GM12878 (cell line): ENCODE measurements around the gene ANP32A. TPM values are rescaled to one million over a fixed set of nuclear protein-coding genes. Genes with fewer than 3 reads are reported as not detected.
A peak's percentile ranks its signal among the peaks of the same experiment; 100 is the strongest.

Source experiments
- ATAC-seq: fragments of 200-7000 bp; cut with Tn5 transposase; 3 replicates; pipeline ENCODE4 v1.9.1; 2020; ENCODE audit warnings: mild to moderate bottlenecking, moderate library complexity
- BruUV-seq: library from RNA; stranded (reverse); fragments of 400-500 nt; replicated peaks from 2 replicates; lab custom pipeline; 2021; lab: Mats Ljungman, UMichigan
- CTCF ChIA-PET: fragments of 300-600 bp; sonication (Branson Sonifier 250); formaldehyde crosslinking; extraction: SDS; loops from one replicate; lab custom pipeline; 2021; ENCODE audit warnings: inconsistent platforms; lab: Yijun Ruan, JAX
- POLR2A ChIA-PET: fragments of 350-600 bp; formaldehyde crosslinking; extraction: SDS; loops from one replicate; lab custom pipeline; 2021; ENCODE audit warnings: inconsistent platforms; lab: Charles Lee
- RAD21 ChIA-PET: fragments of 300-600 bp; sonication (Branson Sonifier 250); formaldehyde crosslinking; loops from one replicate; lab custom pipeline; 2023; ENCODE audit warnings: antibody characterized with exemption; ENCODE audit not compliant: unreplicated experiment; lab: Charles Lee
- SMC1A ChIA-PET: fragments of 300-600 bp; sonication (Branson Sonifier 250); formaldehyde crosslinking; loops from one replicate; lab custom pipeline; 2023; ENCODE audit not compliant: unreplicated experiment, uncharacterized antibody; lab: Charles Lee
- DNase-seq: peaks from one replicate; pipeline ENCODE4 v3.0.0-alpha.2; 2011; ENCODE audit warnings: low read depth, low spot score
- FAIRE-seq: peaks from 3 replicates; lab custom pipeline; 2011; peaks lifted over from hg19 to GRCh38; lab: Jason Lieb, UNC
- H2AFZ ChIP-seq: 2 replicates; pipeline ENCODE4 v1.6.0; 2011; ENCODE audit warnings: low read depth, low read length, control low read depth; ENCODE audit not compliant: control insufficient read depth
- H3K27ac ChIP-seq: 2 replicates; pipeline ENCODE4 v1.5.1; 2011; ENCODE audit warnings: control low read depth; ENCODE audit not compliant: control insufficient read depth, insufficient read depth
- H3K27me3 ChIP-seq, 2 experiments: replicated peaks in 1 of 2; 2 replicates each; pipeline versions ENCODE4 v1.6.0 to v1.6.1; 2011; ENCODE audit warnings: low read length in 1 of 2; ENCODE audit not compliant: control insufficient read depth in 2 of 2, insufficient read depth in 2 of 2
- H3K36me3 ChIP-seq, 2 experiments: 2 replicates each; pipeline ENCODE4 v1.5.1; 2011; ENCODE audit warnings: low read length in 1 of 2; ENCODE audit not compliant: control insufficient read depth in 2 of 2, insufficient read depth in 2 of 2
- H3K4me1 ChIP-seq: 2 replicates; pipeline ENCODE4 v1.6.1; 2011; ENCODE audit warnings: mild to moderate bottlenecking, low read length, moderate library complexity, mixed read lengths; ENCODE audit not compliant: control insufficient read depth, insufficient read depth
- H3K4me2 ChIP-seq: 2 replicates; pipeline ENCODE4 v1.6.0; 2011; ENCODE audit warnings: control low read depth; ENCODE audit not compliant: control insufficient read depth, insufficient read depth
- H3K4me3 ChIP-seq: fragments of 200-600 bp; sonication (generic); 2 replicates; pipeline ENCODE4 v1.5.1; 2016
- H3K79me2 ChIP-seq: 2 replicates; pipeline ENCODE4 v1.6.0; 2011; ENCODE audit warnings: low read length; ENCODE audit not compliant: control insufficient read depth, insufficient read depth
- H3K9ac ChIP-seq: 2 replicates; pipeline ENCODE4 v1.8.0; 2011; ENCODE audit warnings: low read length, control low read depth, mixed read lengths; ENCODE audit not compliant: control insufficient read depth, insufficient read depth
- H3K9me3 ChIP-seq: replicated peaks from 3 replicates; pipeline ENCODE4 v1.5.1; 2011; ENCODE audit warnings: mild to moderate bottlenecking, low read length; ENCODE audit not compliant: control insufficient read depth, insufficient read depth
- H4K20me1 ChIP-seq: 2 replicates; pipeline ENCODE4 v1.6.0; 2011; ENCODE audit not compliant: control insufficient read depth, insufficient read depth
- BHLHE40 ChIP-seq, 2 experiments: fragments of 450-650 bp in 1 of 2; IDR thresholded peaks; 2 replicates each; pipeline ENCODE4 v1.6.1; 2011 to 2017; ENCODE audit warnings: low read depth in 2 of 2, borderline replicate concordance in 1 of 2, improper control_type of control experiment in 1 of 2, low read length in 1 of 2, mild to moderate bottlenecking in 1 of 2
- DPF2 ChIP-seq: fragments of 450-650 bp; IDR thresholded peaks from 2 replicates; pipeline ENCODE4 v1.6.1; 2017; ENCODE audit warnings: mild to moderate bottlenecking
- EP300 ChIP-seq, 2 experiments: fragments of 150-350 bp in 1 of 2; IDR thresholded peaks; 2 replicates each; pipeline ENCODE4 v1.6.1; 2011 to 2012; ENCODE audit warnings: low read depth in 2 of 2, low read length in 2 of 2, borderline replicate concordance in 1 of 2, improper control_type of control experiment in 1 of 2, inconsistent platforms in 1 of 2; ENCODE audit not compliant: control insufficient read depth in 1 of 2
- JUNB ChIP-seq: IDR thresholded peaks from 2 replicates; pipeline ENCODE4 v1.6.1; 2016; ENCODE audit warnings: antibody characterized with exemption, mild to moderate bottlenecking
- MTA3 ChIP-seq: IDR thresholded peaks from 2 replicates; pipeline ENCODE4 v1.6.1; 2012; ENCODE audit warnings: low read length, inconsistent platforms, borderline replicate concordance
- SIX5 ChIP-seq: IDR thresholded peaks from 2 replicates; pipeline ENCODE4 v1.6.1; 2011; ENCODE audit warnings: mild to moderate bottlenecking, low read depth, low read length, moderate library complexity; ENCODE audit not compliant: severe bottlenecking
- SPI1 ChIP-seq: IDR thresholded peaks from 2 replicates; pipeline ENCODE4 v1.6.1; 2011; ENCODE audit warnings: low read depth, mild to moderate bottlenecking, low read length, moderate library complexity, borderline replicate concordance; ENCODE audit not compliant: insufficient read depth
- WGBS: methylation state at CpG from one replicate; pipeline ENCODE4 v1.1.6; 2016; ENCODE audit warnings: low lambda C conversion rate; ENCODE audit not compliant: insufficient replicate concordance, insufficient coverage; ENCODE audit errors: missing lambda C conversion rate; 5-methylcytosine and 5-hydroxymethylcytosine counted together
- in situ Hi-C: fragments of 300-500 bp; cut with MboI; formaldehyde crosslinking; loops from 9 replicates; pipeline ENCODE4 v1.14.3; 2018; ENCODE audit warnings: mixed read lengths
- intact Hi-C: fragments of 100-400 bp; cut with micrococcal nuclease; formaldehyde crosslinking; loops from one replicate; pipeline ENCODE4 v1.14.2; 2022; ENCODE audit not compliant: unreplicated experiment
- polyA plus RNA-seq, 11 experiments: library from polyadenylated mRNA; depleted of rRNA in 4 of 11; unstranded in 6 of 11; stranded (reverse) in 5 of 11; fragments of >200 nt; fragmentation: Nextera tagmentation in 4 of 11; fragmentation: Illumina TruSeq in 1 of 11; extraction: Ambion mirVana in 4 of 11; extraction: Trizol in 1 of 11; gene quantifications; 1 replicate in 1 of 11; 2 replicates in 10 of 11; pipeline versions ENCODE4 v1.2.1 to v1.2.3, GENCODE V29; 2011 to 2016; ENCODE audit warnings: inconsistent platforms in 2 of 11, missing spikeins in 2 of 11, low read depth in 1 of 11
- total RNA-seq, 4 experiments: library from RNA; depleted of rRNA in 3 of 4; stranded (reverse); fragments of >200 nt in 3 of 4; fragmentation: Illumina TruSeq in 1 of 4; extraction: Trizol in 1 of 4; gene quantifications; 2 replicates each; pipeline versions ENCODE4 v1.2.1 to v1.2.3, GENCODE V29; 2013 to 2021
- TF ChIP-seq, protein P1 (sequence below): IDR thresholded peaks from 2 replicates; pipeline ENCODE4 v1.6.1; 2011; ENCODE audit warnings: low read depth, mild to moderate bottlenecking, low read length, moderate library complexity, borderline replicate concordance; ENCODE audit errors: extremely low read depth

The ANP32A gene
- total and polyA plus RNA-seq, 10 of the 15 experiments (the other 5 are each of a cell fraction or from before 2014, with no cell fraction given): 29.6 to 666 (median 234) TPM

DNA sequence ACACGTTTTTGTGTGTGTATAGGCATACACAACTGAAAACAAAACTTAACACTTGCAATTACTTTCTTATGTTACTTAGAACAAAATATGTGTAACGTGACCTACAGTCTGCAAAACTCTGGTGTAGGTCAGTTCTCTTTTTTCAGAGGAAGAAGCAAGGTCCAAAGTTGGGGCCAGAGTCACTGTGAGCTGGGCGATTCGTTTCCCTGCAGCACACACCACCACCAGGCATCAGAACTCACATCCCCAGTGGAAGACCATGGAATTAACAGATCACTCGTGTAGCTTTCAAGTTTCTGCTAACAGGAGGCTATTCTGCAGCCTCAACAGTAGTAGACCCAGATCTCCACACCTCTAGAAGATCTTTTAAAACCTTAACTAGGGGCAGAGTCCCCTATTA lies 25.8 kb downstream of the ANP32A start:
- DNase-seq (no peak), ATAC-seq (peak; percentile 25), FAIRE-seq (no peak)
- CTCF ChIA-PET: interaction anchor here (1.3 to 3.0 kb wide), 8 partner anchors 10 to 80 kb away, joined by 3 to 24 read pairs (median 10); no protein-coding TSS in a partner anchor
- SMC1A ChIA-PET: interaction anchor here (0.6 to 3.1 kb wide), 11 partner anchors 11 to 312 kb away, joined by 3 to 67 read pairs (median 5); no protein-coding TSS in a partner anchor
- H3K4me3 ChIP-seq: peak overlapping the region; percentile 60; the same call in 1 of the 2 replicates
- no peaks in the 10 kb centered on the region for H3K27me3 ChIP-seq
- WGBS: 1% methylated on average over 5 of the region's 5 CpGs
- peak overlapping the region; percentile 72 for H3K27ac ChIP-seq
- POLR2A ChIA-PET: interaction anchor here (0.8 to 3.7 kb wide), 6 partner anchors 10 to 34 kb away, joined by 3 to 77 read pairs (median 4); partner anchors contain the start of gene ANP32A
- H3K9ac ChIP-seq: peak overlapping the region; percentile 67
- BruUV-seq: no TSS peak
- in situ Hi-C loops: no loop called here
- no peak overlapping the region for H2AFZ ChIP-seq
- intact Hi-C loops: loop anchor here (1.0 kb wide), 1 partner anchor 22 kb away; no protein-coding TSS in a partner anchor
- H3K4me1 ChIP-seq: peaks cover 88% of the 10 kb centered on the region
- H3K9me3 ChIP-seq: no peaks in the 10 kb centered on the region
- RAD21 ChIA-PET: interaction anchor here (0.9 to 3.0 kb wide), 7 partner anchors 11 to 120 kb away, joined by 3 to 56 read pairs (median 4); no protein-coding TSS in a partner anchor
- peaks cover 15% of the 10 kb centered on the region for H4K20me1 ChIP-seq
- H3K4me2 ChIP-seq: peak overlapping the region; percentile 94
- no peak for TF ChIP-seq JUNB
- no peak for TF ChIP-seq SIX5
- TF ChIP-seq EP300 (IDR thresholded peaks at IDR 0.05; ENCODE audit: borderline replicate concordance in 1 of 2, control insufficient read depth in 1 of 2, low read depth in 2 of 2, low read length in 2 of 2): no peak
- peak; percentile 38; the same call in 1 of the 2 replicates for TF ChIP-seq SPI1
- 0 out of 2 replicates have a peak, but pooled peaks have one; percentile 9 for TF ChIP-seq DPF2
- TF ChIP-seq, protein P1, sequence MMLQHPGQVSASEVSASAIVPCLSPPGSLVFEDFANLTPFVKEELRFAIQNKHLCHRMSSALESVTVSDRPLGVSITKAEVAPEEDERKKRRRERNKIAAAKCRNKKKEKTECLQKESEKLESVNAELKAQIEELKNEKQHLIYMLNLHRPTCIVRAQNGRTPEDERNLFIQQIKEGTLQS: no peak
- TF ChIP-seq BHLHE40 (IDR thresholded peaks at IDR 0.05; ENCODE audit: borderline replicate concordance in 1 of 2, low read depth in 2 of 2, low read length in 1 of 2): peak; percentile 46 to 48; a peak in 2 of 4 replicates
- TF ChIP-seq MTA3: 0 out of 2 replicates have a peak, but pooled peaks have one; percentile 36
- peaks cover 9 to 21% of the 10 kb centered on the region in 2 experiments for H3K36me3 ChIP-seq
- H3K79me2 ChIP-seq: peaks cover 99% of the 10 kb centered on the region
